H9 (cell line): Measurements from ENCODE around the gene SLC24A3. TPM values are rescaled to one million over a fixed set of nuclear protein-coding genes. Genes with fewer than 3 reads are reported as not detected.

ENCODE experiments used
- DNase-seq: peaks from one replicate; pipeline ENCODE4 v3.0.0-alpha.2; 2017
- H2AFZ ChIP-seq: one replicate; pipeline ENCODE4 v1.6.1; 2013; ENCODE audit warnings: mild to moderate bottlenecking, low read length, control low read depth, moderate library complexity
- H2AK5ac ChIP-seq: 2 replicates; pipeline ENCODE4 v1.6.1; 2013; ENCODE audit warnings: low read length, control low read depth, mixed read lengths; ENCODE audit not compliant: insufficient read length
- H2BK120ac ChIP-seq: one replicate; pipeline ENCODE4 v1.6.1; 2013; ENCODE audit warnings: low read depth, mild to moderate bottlenecking, low read length, control low read depth, inconsistent platforms; ENCODE audit not compliant: poor library complexity, severe bottlenecking
- H2BK12ac ChIP-seq: 2 replicates; pipeline ENCODE4 v1.6.1; 2013; ENCODE audit warnings: low read length, control low read depth, mixed read lengths, low read depth; ENCODE audit not compliant: insufficient read length
- H2BK15ac ChIP-seq: 2 replicates; pipeline ENCODE4 v1.6.1; 2013; ENCODE audit warnings: low read depth, low read length, control low read depth
- H2BK20ac ChIP-seq: one replicate; pipeline ENCODE4 v1.6.1; 2013; ENCODE audit warnings: low read depth, mild to moderate bottlenecking, low read length, control low read depth, inconsistent platforms; ENCODE audit not compliant: poor library complexity, severe bottlenecking
- H2BK5ac ChIP-seq: 2 replicates; pipeline ENCODE4 v1.6.1; 2013; ENCODE audit warnings: low read length, control low read depth, mixed read lengths; ENCODE audit not compliant: insufficient read length
- H3K14ac ChIP-seq: 2 replicates; pipeline ENCODE4 v1.6.1; 2013; ENCODE audit warnings: low read length, control low read depth; ENCODE audit not compliant: insufficient read depth
- H3K18ac ChIP-seq: 2 replicates; pipeline ENCODE4 v1.6.1; 2013; ENCODE audit warnings: low read depth, mild to moderate bottlenecking, mixed read lengths, low read length, control low read depth; ENCODE audit not compliant: insufficient read length
- H3K23ac ChIP-seq: 2 replicates; pipeline ENCODE4 v1.6.1; 2013; ENCODE audit warnings: low read length, control low read depth, mixed read lengths, low read depth; ENCODE audit not compliant: insufficient read length
- H3K23me2 ChIP-seq: 2 replicates; pipeline ENCODE4 v1.6.1; 2013; ENCODE audit warnings: low read depth, mild to moderate bottlenecking, mixed read lengths, low read length, control low read depth; ENCODE audit not compliant: insufficient read length, poor library complexity, severe bottlenecking
- H3K27ac ChIP-seq: 2 replicates; pipeline ENCODE4 v1.5.1; 2013; ENCODE audit warnings: low read length, control low read depth, mixed read lengths, low read depth; ENCODE audit not compliant: insufficient read length
- H3K27me3 ChIP-seq: 2 replicates; pipeline ENCODE4 v1.6.1; 2013; ENCODE audit warnings: low read length, control low read depth, inconsistent platforms; ENCODE audit not compliant: insufficient read depth
- H3K4ac ChIP-seq: 2 replicates; pipeline ENCODE4 v1.6.1; 2013; ENCODE audit warnings: low read depth, mild to moderate bottlenecking, control low read depth, inconsistent platforms, low read length, moderate library complexity
- H3K4me1 ChIP-seq: 2 replicates; pipeline ENCODE4 v1.6.1; 2013; ENCODE audit warnings: low read length, control low read depth, inconsistent platforms; ENCODE audit not compliant: insufficient read depth
- H3K4me2 ChIP-seq: 2 replicates; pipeline ENCODE4 v1.6.1; 2013; ENCODE audit warnings: low read length, control low read depth, mixed read lengths; ENCODE audit not compliant: insufficient read length, insufficient read depth
- H3K56ac ChIP-seq: 2 replicates; pipeline ENCODE4 v1.6.1; 2013; ENCODE audit warnings: low read depth, mild to moderate bottlenecking, mixed read lengths, low read length, control low read depth; ENCODE audit not compliant: insufficient read length
- H3K79me1 ChIP-seq: 2 replicates; pipeline ENCODE4 v1.6.1; 2013; ENCODE audit warnings: low read depth, mild to moderate bottlenecking, moderate library complexity, low read length, control low read depth, inconsistent platforms; ENCODE audit not compliant: insufficient read depth, poor library complexity, severe bottlenecking
- H3K79me2 ChIP-seq: 2 replicates; pipeline ENCODE4 v1.6.1; 2013; ENCODE audit warnings: low read length, control low read depth, inconsistent platforms; ENCODE audit not compliant: insufficient read depth
- H3K9ac ChIP-seq: 2 replicates; pipeline ENCODE4 v1.6.1; 2013; ENCODE audit warnings: low read length, control low read depth, mixed read lengths; ENCODE audit not compliant: insufficient read length; ENCODE audit errors: extremely low read depth
- H3K9me3 ChIP-seq: one replicate; pipeline ENCODE4 v1.6.1; 2013; ENCODE audit warnings: low read depth, low read length, inconsistent platforms; ENCODE audit not compliant: control insufficient read depth
- H3T11ph ChIP-seq: one replicate; pipeline ENCODE4 v1.6.1; 2013; ENCODE audit warnings: mild to moderate bottlenecking, low read length, control low read depth, inconsistent platforms
- H4K20me1 ChIP-seq: one replicate; pipeline ENCODE4 v1.6.1; 2013; ENCODE audit not compliant: control insufficient read depth, insufficient read length, insufficient read depth
- H4K5ac ChIP-seq: 2 replicates; pipeline ENCODE4 v1.6.1; 2013; ENCODE audit warnings: low read depth, mild to moderate bottlenecking, mixed read lengths, low read length, control low read depth; ENCODE audit not compliant: insufficient read length
- H4K8ac ChIP-seq: replicated peaks from 2 replicates; pipeline ENCODE4 v1.6.1; 2013; ENCODE audit warnings: low read length, control low read depth, mixed read lengths, low read depth; ENCODE audit not compliant: insufficient read length
- H4K91ac ChIP-seq: 2 replicates; pipeline ENCODE4 v1.6.1; 2013; ENCODE audit warnings: low read depth, mild to moderate bottlenecking, moderate library complexity, mixed read lengths, low read length, control low read depth; ENCODE audit not compliant: insufficient read length
- H3K27ac Mint-ChIP-seq, 3 experiments: 2 replicates in 2 of 3; 3 replicates in 1 of 3; pipeline ENCODE4 v1.8.0; 2020 to 2021; ENCODE audit warnings: mixed read lengths in 3 of 3, mild to moderate bottlenecking in 1 of 3, moderate library complexity in 1 of 3
- H3K27me3 Mint-ChIP-seq: 2 replicates; pipeline ENCODE4 v1.8.0; 2021; ENCODE audit warnings: low read depth, mild to moderate bottlenecking, moderate library complexity, mixed read lengths
- H3K36me3 Mint-ChIP-seq, 3 experiments: 2 replicates in 2 of 3; 3 replicates in 1 of 3; pipeline ENCODE4 v1.8.0; 2020 to 2021; ENCODE audit warnings: low read depth in 3 of 3, mixed read lengths in 3 of 3; ENCODE audit not compliant: insufficient read depth in 1 of 3
- H3K4me1 Mint-ChIP-seq, 2 experiments: 2 replicates each; pipeline ENCODE4 v1.8.0; 2020; ENCODE audit warnings: mixed read lengths in 2 of 2
- H3K4me3 Mint-ChIP-seq, 2 experiments: 2 replicates in 1 of 2; 3 replicates in 1 of 2; pipeline ENCODE4 v1.8.0; 2020 to 2021; ENCODE audit warnings: mild to moderate bottlenecking in 2 of 2, mixed read lengths in 2 of 2, moderate library complexity in 1 of 2
- H3K9me3 Mint-ChIP-seq, 2 experiments: 2 replicates in 1 of 2; 3 replicates in 1 of 2; pipeline ENCODE4 v1.8.0; 2020; ENCODE audit warnings: mild to moderate bottlenecking in 2 of 2, mixed read lengths in 2 of 2, moderate library complexity in 1 of 2
- WGBS: extraction: QIAGEN DNeasy Blood & Tissue Kit; methylation state at CpG from one replicate; pipeline ENCODE4 v1.1.7; 2013; ENCODE audit warnings: missing lambda C conversion rate, low lambda C conversion rate, mixed read lengths; ENCODE audit not compliant: insufficient read length; ENCODE audit errors: extremely low coverage; 5-methylcytosine and 5-hydroxymethylcytosine counted together
- total RNA-seq: library from RNA; stranded (reverse); gene quantifications from 2 replicates; pipeline ENCODE4 v1.2.1, GENCODE V29; 2021
- TF ChIP-seq, protein P1 (sequence below): fragments of 200-600 bp; sonication (generic); conservative IDR thresholded peaks from 3 replicates; pipeline ENCODE4 v1.8.0; 2021; ENCODE audit warnings: antibody characterized with exemption, mild to moderate bottlenecking

SLC24A3 gene
- total RNA-seq, 1 experiment from 2014 or later: 0.83 TPM

DNA sequence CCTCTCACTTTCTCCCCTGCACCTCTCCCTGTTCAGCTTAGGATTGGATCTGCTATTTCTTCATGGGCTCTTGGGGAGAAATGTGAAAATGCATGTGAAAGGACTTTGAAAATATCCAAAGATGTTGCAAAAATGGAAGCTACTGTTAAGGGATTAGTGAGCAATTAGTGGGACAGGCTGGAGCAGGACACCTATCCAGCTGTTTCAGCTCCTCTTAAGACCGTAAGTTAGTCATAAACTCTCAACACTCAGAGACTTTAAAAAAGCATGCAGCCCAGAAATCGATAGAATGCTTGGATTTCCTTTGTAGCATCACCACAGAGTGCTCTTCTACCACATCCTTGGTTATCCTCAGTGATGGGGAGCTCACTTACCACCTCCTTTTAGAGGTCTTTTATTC lies 88.7 kb downstream of the SLC24A3 start:
- Mint-ChIP-seq H3K4me3 (no peak overlapping the region), H3K36me3 (peaks cover 0 to 5% (median 0%) of the 10 kb centered on the region in 3 experiments; a peak in 3 of 7 replicates), H3K27me3 (no peaks in the 10 kb centered on the region), H3K9me3 (peaks cover 4 to 9% of the 10 kb centered on the region in 2 experiments), H3K27ac (no peak overlapping the region), H3K4me1 (peaks cover 3 to 4% of the 10 kb centered on the region in 2 experiments; a peak in 3 of 4 replicates)
- no peak overlapping the region for H2BK20ac ChIP-seq
- no peaks in the 10 kb centered on the region for H3K79me1 ChIP-seq
- H4K5ac ChIP-seq: no peak overlapping the region
- H3K56ac ChIP-seq: no peak overlapping the region
- no peak for DNase-seq
- H3K18ac ChIP-seq: no peak overlapping the region
- H4K91ac ChIP-seq: no peak overlapping the region
- no peak overlapping the region for H3K4me2 ChIP-seq
- H3K23ac ChIP-seq: no peak overlapping the region
- no peaks in the 10 kb centered on the region for H3K27me3 ChIP-seq
- no peak overlapping the region for H2BK12ac ChIP-seq
- H4K8ac ChIP-seq: no peak overlapping the region
- no peak overlapping the region for H3K9ac ChIP-seq
- no peak overlapping the region for H3K27ac ChIP-seq
- H3K4ac ChIP-seq: no peak overlapping the region
- no CpG with 5 or more reads among the region's 2 CpGs for WGBS
- no peak overlapping the region for H2AFZ ChIP-seq
- no peak overlapping the region for H2AK5ac ChIP-seq
- no peak overlapping the region for H2BK120ac ChIP-seq
- no peaks in the 10 kb centered on the region for H3K23me2 ChIP-seq
- H4K20me1 ChIP-seq: no peaks in the 10 kb centered on the region
- no peak overlapping the region for H3T11ph ChIP-seq
- no peaks in the 10 kb centered on the region for H3K9me3 ChIP-seq
- H2BK15ac ChIP-seq: no peak overlapping the region
- H3K79me2 ChIP-seq: no peaks in the 10 kb centered on the region
- H3K14ac ChIP-seq: no peak overlapping the region
- no peak overlapping the region for H2BK5ac ChIP-seq
- H3K4me1 ChIP-seq: peaks cover 3% of the 10 kb centered on the region; the same call in 1 of the 2 replicates
- TF ChIP-seq, protein P1, sequence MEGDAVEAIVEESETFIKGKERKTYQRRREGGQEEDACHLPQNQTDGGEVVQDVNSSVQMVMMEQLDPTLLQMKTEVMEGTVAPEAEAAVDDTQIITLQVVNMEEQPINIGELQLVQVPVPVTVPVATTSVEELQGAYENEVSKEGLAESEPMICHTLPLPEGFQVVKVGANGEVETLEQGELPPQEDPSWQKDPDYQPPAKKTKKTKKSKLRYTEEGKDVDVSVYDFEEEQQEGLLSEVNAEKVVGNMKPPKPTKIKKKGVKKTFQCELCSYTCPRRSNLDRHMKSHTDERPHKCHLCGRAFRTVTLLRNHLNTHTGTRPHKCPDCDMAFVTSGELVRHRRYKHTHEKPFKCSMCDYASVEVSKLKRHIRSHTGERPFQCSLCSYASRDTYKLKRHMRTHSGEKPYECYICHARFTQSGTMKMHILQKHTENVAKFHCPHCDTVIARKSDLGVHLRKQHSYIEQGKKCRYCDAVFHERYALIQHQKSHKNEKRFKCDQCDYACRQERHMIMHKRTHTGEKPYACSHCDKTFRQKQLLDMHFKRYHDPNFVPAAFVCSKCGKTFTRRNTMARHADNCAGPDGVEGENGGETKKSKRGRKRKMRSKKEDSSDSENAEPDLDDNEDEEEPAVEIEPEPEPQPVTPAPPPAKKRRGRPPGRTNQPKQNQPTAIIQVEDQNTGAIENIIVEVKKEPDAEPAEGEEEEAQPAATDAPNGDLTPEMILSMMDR: no peak
